Naive thymus-derived CD4-positive, alpha-beta T cell (primary cell): Measurements from ENCODE around the gene PFKM. TPM values are rescaled to one million over a fixed set of nuclear protein-coding genes. Genes with fewer than 3 reads are reported as not detected.

Experiments used
- ATAC-seq: fragments of 150-1000 bp; cut with Tn5 transposase; 2 replicates; pipeline ENCODE4 v1.10.0; 2021; ENCODE audit warnings: mild to moderate bottlenecking, moderate library complexity
- CTCF ChIA-PET: fragments of 350-600 bp; sonication (Branson Sonifier 250); formaldehyde crosslinking; loops from one replicate; lab custom pipeline; 2021; ENCODE audit warnings: antibody characterized with exemption; lab: Charles Lee
- POLR2A ChIA-PET: fragments of 350-600 bp; sonication (Branson Sonifier 250); formaldehyde crosslinking; loops from one replicate; lab custom pipeline; 2021; ENCODE audit warnings: antibody characterized with exemption, inconsistent platforms; lab: Charles Lee
- DNase-seq, 9 donors: peaks; one replicate each; pipeline versions ENCODE4 v3.0.0 to v3.0.0-alpha.2; 2020 to 2022; ENCODE audit warnings: mixed read lengths in 1 of 9
- H3K27ac ChIP-seq: one replicate; pipeline ENCODE4 v1.7.0; 2013; ENCODE audit warnings: mild to moderate bottlenecking, low read depth, low read length, moderate library complexity
- H3K27me3 ChIP-seq, 2 donors: one replicate each; pipeline ENCODE4 v1.7.0; 2013; ENCODE audit warnings: low read length in 2 of 2, mild to moderate bottlenecking in 2 of 2, moderate library complexity in 2 of 2; ENCODE audit not compliant: control insufficient read depth in 2 of 2, insufficient read depth in 2 of 2
- H3K36me3 ChIP-seq, 3 experiments: 1 replicate in 2 of 3; 2 replicates in 1 of 3; pipeline ENCODE4 v1.7.0; 2013; ENCODE audit warnings: low read length in 3 of 3, mild to moderate bottlenecking in 3 of 3, moderate library complexity in 1 of 3; ENCODE audit not compliant: insufficient read depth in 3 of 3, control insufficient read depth in 2 of 3
- H3K4me1 ChIP-seq, 2 donors: one replicate each; pipeline ENCODE4 v1.7.0; 2013; ENCODE audit warnings: low read length in 2 of 2, mild to moderate bottlenecking in 2 of 2, moderate library complexity in 1 of 2; ENCODE audit not compliant: control insufficient read depth in 2 of 2, insufficient read depth in 2 of 2
- H3K4me3 ChIP-seq: 2 replicates; pipeline ENCODE4 v1.7.0; 2013; ENCODE audit warnings: mild to moderate bottlenecking, low read length
- H3K9me3 ChIP-seq, 3 experiments: 1 replicate in 2 of 3; 2 replicates in 1 of 3; pipeline ENCODE4 v1.7.0; 2013; ENCODE audit warnings: low read length in 3 of 3; ENCODE audit not compliant: control insufficient read depth in 2 of 3
- H3K27ac Mint-ChIP-seq, 9 donors: one replicate each; pipeline ENCODE4 v1.8.0; 2020 to 2022; ENCODE audit warnings: mixed read lengths in 9 of 9, mild to moderate bottlenecking in 8 of 9, moderate library complexity in 5 of 9, inconsistent platforms in 2 of 9
- H3K27me3 Mint-ChIP-seq, 5 donors: one replicate each; pipeline ENCODE4 v1.8.0; 2021 to 2022; ENCODE audit warnings: mixed read lengths in 5 of 5, mild to moderate bottlenecking in 1 of 5
- H3K36me3 Mint-ChIP-seq, 5 donors: one replicate each; pipeline ENCODE4 v1.8.0; 2020 to 2022; ENCODE audit warnings: mixed read lengths in 5 of 5, mild to moderate bottlenecking in 3 of 5, inconsistent platforms in 1 of 5
- H3K4me1 Mint-ChIP-seq, 7 donors: one replicate each; pipeline ENCODE4 v1.8.0; 2020 to 2022; ENCODE audit warnings: mixed read lengths in 7 of 7, mild to moderate bottlenecking in 3 of 7, inconsistent platforms in 1 of 7
- H3K4me3 Mint-ChIP-seq, 10 donors: one replicate each; pipeline ENCODE4 v1.8.0; 2020 to 2022; ENCODE audit warnings: mild to moderate bottlenecking in 10 of 10, mixed read lengths in 10 of 10, moderate library complexity in 6 of 10, inconsistent platforms in 2 of 10
- H3K9me3 Mint-ChIP-seq, 11 donors: one replicate each; pipeline ENCODE4 v1.8.0; 2020 to 2022; ENCODE audit warnings: mixed read lengths in 11 of 11, mild to moderate bottlenecking in 4 of 11, inconsistent platforms in 1 of 11, moderate library complexity in 1 of 11
- intact Hi-C, 2 donors: fragments of 100-400 bp; cut with micrococcal nuclease; formaldehyde crosslinking; loops; one replicate each; pipeline ENCODE4 v1.15.1; 2023
- polyA plus RNA-seq, 2 donors: library from polyadenylated mRNA; unstranded; fragments of 300-500 nt; fragmentation: Illumina TruSeq; gene quantifications; one replicate each; pipeline ENCODE4 v1.2.3, GENCODE V29; 2021
- total RNA-seq, 6 experiments: library from RNA in 5 of 6; stranded (reverse) in 5 of 6; gene quantifications; 1 replicate in 5 of 6; 2 replicates in 1 of 6; pipeline ENCODE4 v1.2.3 and lab custom pipeline; 2021 to 2026

Gene PFKM
- total and polyA plus RNA-seq, 7 experiments from 2014 or later, result 5.1 to 20.3 (median 14.0) TPM

- Histone ChIP-seq H3K4me1 (peaks cover 0 to 3% of the 10 kb centered on the region in 2 donors), H3K27me3 (no peaks in the 10 kb centered on the region), H3K36me3 (no peaks in the 10 kb centered on the region), H3K9me3 (no peaks in the 10 kb centered on the region), H3K27ac (no peak overlapping the region), H3K4me3 (no peak overlapping the region)
- peaks cover 0 to 33% (median 9%) of the 10 kb centered on the region in 5 donors for H3K27me3 Mint-ChIP-seq
- H3K36me3 Mint-ChIP-seq, result no peaks in the 10 kb centered on the region
- intact Hi-C loops, result no loop called here
- no peaks in the 10 kb centered on the region for H3K9me3 Mint-ChIP-seq
- H3K27ac Mint-ChIP-seq, result no peak overlapping the region
- POLR2A ChIA-PET, result no interaction called here
- H3K4me1 Mint-ChIP-seq, result peaks cover 13 to 25% (median 23%) of the 10 kb centered on the region in 7 donors
- no peak for ATAC-seq
- CTCF ChIA-PET, result no interaction called here
- no peak for DNase-seq
- H3K4me3 Mint-ChIP-seq, result no peak overlapping the region
Measured at GRCh38 chr12:48115957-48116356, 3.2 kb upstream of the PFKM start.

- ChIA-PET CTCF (no interaction called here), POLR2A (interaction anchor here (0.6 to 1.8 kb wide), 4 partner anchors 9 to 1741 kb away, joined by 3 to 7 read pairs (median 3); partner anchors contain the start of gene SENP1)
- Histone ChIP-seq H3K4me1 (peaks cover 0 to 3% of the 10 kb centered on the region in 2 donors), H3K4me3 (peak overlapping the region; percentile 85), H3K27ac (no peak overlapping the region), H3K27me3 (no peaks in the 10 kb centered on the region), H3K9me3 (no peaks in the 10 kb centered on the region), H3K36me3 (peaks cover 0 to 6% (median 0%) of the 10 kb centered on the region in 3 experiments)
- Mint-ChIP-seq H3K9me3 (no peaks in the 10 kb centered on the region), H3K4me1 (peaks cover 13 to 25% (median 24%) of the 10 kb centered on the region in 7 donors), H3K36me3 (peaks cover 0 to 5% (median under 1%) of the 10 kb centered on the region in 5 donors), H3K4me3 (peak overlapping the region; percentile 91 to 100 (median 98)), H3K27me3 (peaks cover 0 to 33% (median 9%) of the 10 kb centered on the region in 5 donors), H3K27ac (peak overlapping the region in 6 of 9 donors; percentile 63 to 95 (median 82))
- no peak for DNase-seq
- intact Hi-C loops, result no loop called here
- ATAC-seq, result no peak
Measured at GRCh38 chr12:48118284-48118871, 786 bp upstream of the PFKM start.

DNA sequence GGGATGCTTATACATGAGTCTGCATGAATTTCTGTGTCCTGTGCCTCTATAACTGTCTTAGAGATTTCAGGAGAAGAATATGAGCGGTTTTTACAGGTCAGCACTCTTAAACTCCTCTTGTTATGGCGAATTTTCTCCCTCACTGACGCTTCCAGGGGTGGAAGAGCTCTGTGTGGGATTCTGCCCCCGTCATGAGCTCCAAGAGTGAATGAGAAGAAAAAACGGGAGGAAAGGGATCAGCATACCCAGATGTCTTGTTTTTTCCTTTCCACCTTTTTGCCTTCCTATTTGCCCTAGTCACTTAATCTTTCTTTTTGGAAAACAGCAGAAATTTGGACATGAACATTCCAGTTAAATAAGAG, 651 bp downstream of the PFKM start:
- intact Hi-C loops, result loop anchor here (1.0 kb wide), 2 partner anchors 14 to 37 kb away; partner anchors contain the start of genes ASB8 (in 2 of the 2) and SENP1 (in 2 of the 2)
- H3K27me3 ChIP-seq, result no peaks in the 10 kb centered on the region
- H3K4me3 ChIP-seq, result peak overlapping the region; percentile 85
- no peak overlapping the region for H3K27ac ChIP-seq
- Mint-ChIP-seq H3K27me3 (peaks cover 0 to 24% (median 6%) of the 10 kb centered on the region in 5 donors), H3K36me3 (peaks cover 0 to 9% (median 5%) of the 10 kb centered on the region in 5 donors), H3K9me3 (no peaks in the 10 kb centered on the region), H3K4me3 (peak overlapping the region; percentile 91 to 100 (median 98)), H3K4me1 (peaks cover 13 to 25% (median 24%) of the 10 kb centered on the region in 7 donors), H3K27ac (peak overlapping the region in 3 of 9 donors; percentile 9 to 84 (median 69))
- peaks cover 0 to 3% of the 10 kb centered on the region in 2 donors for H3K4me1 ChIP-seq
- DNase-seq, result no peak
- POLR2A ChIA-PET, result interaction anchor here (1.3 to 1.8 kb wide), 3 partner anchors 11 to 28 kb away, joined by 3 to 7 read pairs (median 4); partner anchors contain the start of gene SENP1
- H3K9me3 ChIP-seq, result no peaks in the 10 kb centered on the region
- CTCF ChIA-PET, result interaction anchor here (0.6 kb wide), 2 partner anchors 11 to 212 kb away, joined by 3 read pairs; no protein-coding TSS in a partner anchor
- ATAC-seq, result no peak
- peaks cover 0 to 8% (median 0%) of the 10 kb centered on the region in 3 experiments for H3K36me3 ChIP-seq

GRCh38 chr12:48121522-48121921, 2.4 kb downstream of the PFKM start:
- POLR2A ChIA-PET, result interaction anchor here (1.5 kb wide), 1 partner anchor 36 kb away, joined by 4 read pairs; the partner anchor contains the start of gene ASB8
- H3K4me1 Mint-ChIP-seq, result peaks cover 13 to 25% (median 24%) of the 10 kb centered on the region in 7 donors

DNA sequence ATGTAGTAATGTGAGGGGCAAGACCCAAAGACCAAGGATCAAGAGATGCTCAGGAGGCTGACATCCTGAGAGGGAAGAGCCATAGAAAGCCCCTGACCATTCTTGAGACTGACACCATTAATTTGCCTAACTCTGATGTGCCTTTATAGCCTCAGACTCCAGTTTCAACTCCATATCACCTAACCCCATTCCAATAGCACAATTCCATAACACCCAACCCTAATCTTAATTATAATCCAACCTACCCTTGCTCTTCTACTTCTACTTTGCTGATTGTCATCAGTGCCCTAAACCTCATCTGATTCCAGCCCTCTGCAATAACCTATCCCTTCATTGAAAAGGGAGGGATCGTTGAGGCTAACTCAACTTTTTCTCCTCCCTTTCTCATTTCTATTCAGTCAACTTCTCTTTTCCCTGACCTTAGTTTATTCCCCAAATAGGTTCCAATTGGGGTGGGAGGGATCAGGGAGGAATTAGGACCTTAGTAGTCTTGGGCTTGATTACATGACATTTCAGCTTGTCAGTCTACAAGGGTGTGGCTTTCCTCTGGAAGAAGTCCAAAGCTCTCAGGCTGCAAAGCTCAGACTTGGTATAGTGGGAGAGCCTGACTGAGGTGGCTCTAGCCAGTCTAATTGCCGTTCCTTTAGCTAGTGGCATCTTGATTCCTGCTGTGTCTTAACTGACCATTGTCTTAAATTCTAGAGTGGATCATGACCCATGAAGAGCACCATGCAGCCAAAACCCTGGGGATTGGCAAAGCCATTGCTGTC, 3.1 kb downstream of the PFKM start:
- Mint-ChIP-seq H3K4me3 (no peak overlapping the region), H3K4me1 (peaks cover 13 to 25% (median 24%) of the 10 kb centered on the region in 7 donors), H3K27me3 (peaks cover 0 to 7% (median 0%) of the 10 kb centered on the region in 5 donors), H3K27ac (peak overlapping the region in 1 of 9 donors; percentile 60), H3K9me3 (no peaks in the 10 kb centered on the region), H3K36me3 (peaks cover 4 to 23% (median 12%) of the 10 kb centered on the region in 5 donors)
- Histone ChIP-seq H3K4me3 (no peak overlapping the region), H3K27me3 (no peaks in the 10 kb centered on the region), H3K9me3 (no peaks in the 10 kb centered on the region), H3K36me3 (peaks cover 0 to 8% (median 0%) of the 10 kb centered on the region in 3 experiments), H3K4me1 (peaks cover 0 to 3% of the 10 kb centered on the region in 2 donors), H3K27ac (no peak overlapping the region)
- no peak for DNase-seq
- ChIA-PET POLR2A (no interaction called here), CTCF (interaction anchor here (0.6 kb wide), 1 partner anchor 25 kb away, joined by 3 read pairs; no protein-coding TSS in a partner anchor)
- ATAC-seq, result no peak
- intact Hi-C loops, result no loop called here

More at GRCh38 chr12:48121522-48121921, 2.4 kb downstream of the PFKM start:
- peaks cover 0 to 8% (median 0%) of the 10 kb centered on the region in 3 experiments for H3K36me3 ChIP-seq
- peaks cover 1 to 16% (median 6%) of the 10 kb centered on the region in 5 donors for H3K36me3 Mint-ChIP-seq
- DNase-seq, result no peak
- H3K4me3 Mint-ChIP-seq, result no peak overlapping the region
- peaks cover 0 to 11% (median 0%) of the 10 kb centered on the region in 5 donors for H3K27me3 Mint-ChIP-seq
- no peaks in the 10 kb centered on the region for H3K9me3 ChIP-seq
- ATAC-seq, result no peak
- H3K27ac ChIP-seq, result no peak overlapping the region
- CTCF ChIA-PET, result no interaction called here
- no peak overlapping the region for H3K27ac Mint-ChIP-seq
- H3K9me3 Mint-ChIP-seq, result no peaks in the 10 kb centered on the region
- intact Hi-C loops, result no loop called here
- no peaks in the 10 kb centered on the region for H3K27me3 ChIP-seq
- H3K4me3 ChIP-seq, result no peak overlapping the region
- peaks cover 0 to 3% of the 10 kb centered on the region in 2 donors for H3K4me1 ChIP-seq

GRCh38 chr12:48123169-48123568, 4.0 kb downstream of the PFKM start:
- intact Hi-C loops, result no loop called here
- Histone ChIP-seq H3K9me3 (no peaks in the 10 kb centered on the region), H3K27ac (no peak overlapping the region), H3K27me3 (no peaks in the 10 kb centered on the region), H3K36me3 (peaks cover 0 to 8% (median 0%) of the 10 kb centered on the region in 3 experiments), H3K4me3 (no peak overlapping the region), H3K4me1 (peaks cover 0 to 3% of the 10 kb centered on the region in 2 donors)
- ATAC-seq, result no peak
- peaks cover 5 to 28% (median 15%) of the 10 kb centered on the region in 5 donors for H3K36me3 Mint-ChIP-seq
- no peak overlapping the region for H3K4me3 Mint-ChIP-seq
- no peaks in the 10 kb centered on the region for H3K9me3 Mint-ChIP-seq
- H3K4me1 Mint-ChIP-seq, result peaks cover 13 to 24% (median 23%) of the 10 kb centered on the region in 7 donors
- no peak for DNase-seq
- H3K27ac Mint-ChIP-seq, result no peak overlapping the region
- H3K27me3 Mint-ChIP-seq, result peaks cover 0 to 4% (median 0%) of the 10 kb centered on the region in 5 donors
- POLR2A ChIA-PET, result no interaction called here
- CTCF ChIA-PET, result no interaction called here
